Mucosa of rectum (tissue), 2 donors: ENCODE measurements around the gene AMN.

Source experiments
- H3K27ac ChIP-seq, 2 donors: one replicate each; pipeline ENCODE4 v1.7.0; 2013; ENCODE audit warnings: inconsistent platforms in 2 of 2, low read depth in 2 of 2, low read length in 2 of 2
- H3K27me3 ChIP-seq, 2 donors: one replicate each; pipeline ENCODE4 v1.7.0; 2013; ENCODE audit warnings: low read length in 2 of 2; ENCODE audit not compliant: control insufficient read depth in 2 of 2, insufficient read depth in 2 of 2
- H3K36me3 ChIP-seq, 2 donors: one replicate each; pipeline ENCODE4 v1.7.0; 2013; ENCODE audit warnings: low read length in 2 of 2; ENCODE audit not compliant: control insufficient read depth in 2 of 2, insufficient read depth in 2 of 2
- H3K4me1 ChIP-seq, 2 donors: one replicate each; pipeline ENCODE4 v1.7.0; 2013; ENCODE audit warnings: low read length in 2 of 2, mild to moderate bottlenecking in 1 of 2; ENCODE audit not compliant: control insufficient read depth in 2 of 2, insufficient read depth in 2 of 2
- H3K4me3 ChIP-seq, 2 donors: one replicate each; pipeline ENCODE4 v1.7.0; 2013; ENCODE audit warnings: low read length in 2 of 2
- H3K9ac ChIP-seq, 2 donors: one replicate each; pipeline ENCODE4 v1.7.0; 2013; ENCODE audit warnings: low read length in 2 of 2, low read depth in 1 of 2, mild to moderate bottlenecking in 1 of 2
- H3K9me3 ChIP-seq, 2 donors: one replicate each; pipeline ENCODE4 v1.7.0; 2013; ENCODE audit warnings: low read length in 2 of 2; ENCODE audit not compliant: control insufficient read depth in 2 of 2
- donor health status: healthy.
- donor health status: Normal muscosa, but diverticular disease.

The AMN gene

GRCh38 chr14:102952276-102952675, 29.8 kb downstream of the AMN start:
- Histone ChIP-seq H3K36me3 (peaks cover 63 to 71% of the 10 kb centered on the region in 2 donors), H3K9ac (no peak overlapping the region), H3K27ac (no peak overlapping the region), H3K9me3 (no peaks in the 10 kb centered on the region), H3K4me1 (no peaks in the 10 kb centered on the region), H3K27me3 (no peaks in the 10 kb centered on the region), H3K4me3 (no peak overlapping the region)

GRCh38 chr14:102953100-102953499, 30.6 kb downstream of the AMN start:
- Histone ChIP-seq H3K27me3 (no peaks in the 10 kb centered on the region), H3K36me3 (peaks cover 66 to 73% of the 10 kb centered on the region in 2 donors), H3K9me3 (no peaks in the 10 kb centered on the region), H3K4me3 (no peak overlapping the region), H3K27ac (no peak overlapping the region), H3K9ac (no peak overlapping the region), H3K4me1 (no peaks in the 10 kb centered on the region)

- Histone ChIP-seq H3K27me3 (no peaks in the 10 kb centered on the region), H3K9ac (no peak overlapping the region), H3K4me3 (no peak overlapping the region), H3K4me1 (no peaks in the 10 kb centered on the region), H3K27ac (no peak overlapping the region), H3K36me3 (peaks cover 70 to 74% of the 10 kb centered on the region in 2 donors), H3K9me3 (no peaks in the 10 kb centered on the region)
Observed at GRCh38 chr14:102954081-102954789, 31.8 kb downstream of the AMN start.

GRCh38 chr14:102955636-102956408, 33.4 kb downstream of the AMN start:
- Histone ChIP-seq H3K27ac (no peak overlapping the region), H3K9me3 (no peaks in the 10 kb centered on the region), H3K4me1 (no peaks in the 10 kb centered on the region), H3K36me3 (peaks cover 64 to 65% of the 10 kb centered on the region in 2 donors), H3K9ac (no peak overlapping the region), H3K27me3 (no peaks in the 10 kb centered on the region), H3K4me3 (no peak overlapping the region)

- no peaks in the 10 kb centered on the region for H3K4me1 ChIP-seq
- H3K36me3 ChIP-seq: peaks cover 54 to 63% of the 10 kb centered on the region in 2 donors
- no peaks in the 10 kb centered on the region for H3K9me3 ChIP-seq
- no peak overlapping the region for H3K4me3 ChIP-seq
- no peaks in the 10 kb centered on the region for H3K27me3 ChIP-seq
- no peak overlapping the region for H3K27ac ChIP-seq
- no peak overlapping the region for H3K9ac ChIP-seq
Observed at GRCh38 chr14:102957222-102957621, 34.8 kb downstream of the AMN start.

GRCh38 chr14:102958461-102958860, 36.0 kb downstream of the AMN start:
- Histone ChIP-seq H3K4me3 (no peak overlapping the region), H3K27me3 (no peaks in the 10 kb centered on the region), H3K4me1 (no peaks in the 10 kb centered on the region), H3K27ac (no peak overlapping the region), H3K36me3 (peaks cover 49 to 59% of the 10 kb centered on the region in 2 donors), H3K9ac (no peak overlapping the region), H3K9me3 (no peaks in the 10 kb centered on the region)

- Histone ChIP-seq H3K4me1 (no peaks in the 10 kb centered on the region), H3K9ac (no peak overlapping the region), H3K27me3 (no peaks in the 10 kb centered on the region), H3K9me3 (no peaks in the 10 kb centered on the region), H3K27ac (no peak overlapping the region), H3K36me3 (peaks cover 50 to 66% of the 10 kb centered on the region in 2 donors), H3K4me3 (no peak overlapping the region)
Observed at GRCh38 chr14:102962111-102962627, 39.7 kb downstream of the AMN start.

- Histone ChIP-seq H3K36me3 (peaks cover 48 to 65% of the 10 kb centered on the region in 2 donors), H3K9me3 (no peaks in the 10 kb centered on the region), H3K4me3 (no peak overlapping the region), H3K9ac (no peak overlapping the region), H3K27ac (no peak overlapping the region), H3K4me1 (no peaks in the 10 kb centered on the region), H3K27me3 (no peaks in the 10 kb centered on the region)
Observed at GRCh38 chr14:102964152-102964730, 41.8 kb downstream of the AMN start.

- Histone ChIP-seq H3K27ac (no peak overlapping the region), H3K9me3 (no peaks in the 10 kb centered on the region), H3K36me3 (peaks cover 54 to 70% of the 10 kb centered on the region in 2 donors), H3K4me1 (no peaks in the 10 kb centered on the region), H3K4me3 (no peak overlapping the region), H3K27me3 (no peaks in the 10 kb centered on the region), H3K9ac (no peak overlapping the region)
Observed at GRCh38 chr14:102965282-102965681, 42.8 kb downstream of the AMN start.
